NOMO-1 treated with DMSO at 0.1 percent for 48 hours (cell line): ENCODE data around the gene ACKR3.
A peak's percentile ranks its signal among the peaks of the same experiment; 100 is the strongest.

Experiments used
- DNase-seq: peaks from one replicate; lab custom pipeline; 2025; ENCODE audit not compliant: unreplicated experiment; lab: John Stamatoyannopoulos, UW

ACKR3 gene

GRCh38 chr2:236607471-236608187, 38.0 kb downstream of the ACKR3 start:
- DNase-seq, result peak; percentile 41

GRCh38 chr2:236608188-236608525, 38.5 kb downstream of the ACKR3 start:
- no peak for DNase-seq

- DNase-seq, result no peak
Observed at GRCh38 chr2:236608710-236609109, 39.1 kb downstream of the ACKR3 start.

GRCh38 chr2:236610991-236611821, 41.6 kb downstream of the ACKR3 start:
- no peak for DNase-seq

- DNase-seq, result no peak
Observed at GRCh38 chr2:236612737-236613136, 43.1 kb downstream of the ACKR3 start.

- DNase-seq, result no peak
Observed at GRCh38 chr2:236613612-236614011, 44.0 kb downstream of the ACKR3 start.

- no peak for DNase-seq
Observed at GRCh38 chr2:236614551-236614950, 44.9 kb downstream of the ACKR3 start.

GRCh38 chr2:236616031-236616430, 46.4 kb downstream of the ACKR3 start:
- DNase-seq, result no peak

GRCh38 chr2:236616624-236617023, 47.0 kb downstream of the ACKR3 start:
- no peak for DNase-seq

GRCh38 chr2:236617221-236617737, 47.7 kb downstream of the ACKR3 start:
- no peak for DNase-seq

GRCh38 chr2:236617796-236618195, 48.2 kb downstream of the ACKR3 start:
- DNase-seq, result no peak

GRCh38 chr2:236618370-236618769, 48.7 kb downstream of the ACKR3 start:
- no peak for DNase-seq

GRCh38 chr2:236619910-236620612, 50.4 kb downstream of the ACKR3 start:
- DNase-seq, result no peak

- no peak for DNase-seq
Observed at GRCh38 chr2:236621786-236622185, 52.2 kb downstream of the ACKR3 start.

- DNase-seq, result no peak
Observed at GRCh38 chr2:236622201-236622600, 52.6 kb downstream of the ACKR3 start.

GRCh38 chr2:236622660-236623059, 53.0 kb downstream of the ACKR3 start:
- no peak for DNase-seq

GRCh38 chr2:236623816-236624215, 54.2 kb downstream of the ACKR3 start:
- no peak for DNase-seq

GRCh38 chr2:236625156-236625690, 55.6 kb downstream of the ACKR3 start:
- no peak for DNase-seq

GRCh38 chr2:236626391-236627150, 56.9 kb downstream of the ACKR3 start:
- DNase-seq, result no peak

- DNase-seq, result no peak
Observed at GRCh38 chr2:236627193-236627592, 57.6 kb downstream of the ACKR3 start.

GRCh38 chr2:236627841-236628240, 58.2 kb downstream of the ACKR3 start:
- DNase-seq, result no peak
